HG03469 (cell line): ENCODE results near the gene FLT4.
"Not testable (repeated sequence)": the region's sequence is repeated elsewhere in the genome, so short reads cannot be mapped to it uniquely, and the experiment has no call there.

Experiments used
- ATAC-seq: cut with Tn5 transposase; IDR thresholded peaks from one replicate; pipeline ENCODE4 v1.9.1; 2021; ENCODE audit warnings: mild to moderate bottlenecking, moderate library complexity, moderate number of reproducible peaks; ENCODE audit not compliant: unreplicated experiment

The FLT4 gene

DNA sequence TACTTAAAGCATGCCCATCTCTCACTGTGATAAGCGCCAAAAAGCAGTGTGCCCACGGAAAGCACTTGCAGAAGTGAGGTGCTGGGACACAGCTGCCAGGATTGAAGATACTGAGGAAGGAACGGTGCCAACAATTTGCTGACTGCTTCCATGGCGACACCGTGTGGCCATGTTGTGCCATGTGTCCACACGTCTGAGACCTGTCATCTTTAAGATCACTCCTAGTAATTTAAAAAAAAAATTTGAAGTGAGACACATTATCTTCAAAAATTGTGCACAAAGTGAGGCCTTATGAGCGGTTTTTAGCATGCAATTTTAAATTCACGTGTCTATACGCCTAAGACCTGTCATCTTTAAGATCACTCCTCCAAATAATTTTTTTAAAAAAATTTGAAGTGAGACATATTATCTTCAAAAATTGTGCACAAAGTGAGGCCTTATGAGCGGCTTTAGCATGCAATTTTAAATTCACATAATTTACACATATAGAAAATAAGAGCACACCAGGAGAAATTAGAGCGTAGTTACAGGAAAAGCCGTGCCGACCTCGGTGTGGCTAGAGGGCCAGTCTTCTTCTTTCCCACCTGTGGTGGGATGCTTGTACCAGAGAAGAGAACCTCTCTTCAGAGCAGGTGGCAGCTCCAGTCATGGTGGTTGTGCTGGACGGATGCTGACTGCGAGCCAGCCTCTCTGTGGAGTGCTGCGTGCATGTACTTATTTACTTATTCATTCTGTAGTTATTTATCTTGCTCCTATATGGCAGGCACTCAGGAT lies 21.4 kb upstream of the FLT4 start:
- ATAC-seq = no peak

DNA sequence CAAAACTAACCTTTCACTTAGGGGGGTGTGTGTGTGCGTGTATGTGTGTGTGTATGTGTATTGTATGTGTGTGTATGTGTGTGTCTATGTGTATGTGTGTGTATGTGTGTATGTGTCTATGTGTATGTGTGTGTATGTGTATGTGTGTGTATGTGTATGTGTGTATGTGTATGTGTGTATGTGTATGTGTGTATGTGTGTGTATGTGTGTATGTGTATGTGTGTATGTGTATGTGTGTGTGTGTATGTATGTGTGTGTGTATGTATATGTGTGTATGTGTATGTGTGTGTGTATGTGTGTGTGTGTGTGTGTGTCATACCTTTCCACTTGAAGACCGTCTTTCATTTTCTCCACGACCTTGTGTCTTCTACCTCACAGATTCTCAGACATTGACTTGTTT lies 20.8 kb upstream of the FLT4 start:
- no peak for ATAC-seq

DNA sequence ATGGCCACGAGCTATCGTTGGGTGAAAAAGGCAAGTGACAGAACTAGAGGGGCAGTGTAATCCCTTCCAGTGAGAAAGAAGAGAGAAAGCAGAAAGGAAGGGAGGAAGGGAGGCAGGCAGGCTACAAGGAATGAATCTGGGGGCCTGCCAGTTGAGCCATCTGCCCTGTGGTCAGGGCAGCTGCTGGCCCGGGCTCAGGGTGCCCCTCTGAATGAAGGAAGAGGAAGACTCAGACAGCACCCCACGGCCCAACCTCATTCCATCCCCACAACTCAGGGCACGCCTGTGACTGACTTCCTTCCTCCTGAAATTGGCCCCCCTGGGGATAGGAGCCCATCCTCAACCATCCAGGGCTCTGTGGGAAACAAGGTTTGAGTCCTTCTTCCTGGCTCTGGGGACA lies 20.3 kb upstream of the FLT4 start:
- no peak for ATAC-seq

DNA sequence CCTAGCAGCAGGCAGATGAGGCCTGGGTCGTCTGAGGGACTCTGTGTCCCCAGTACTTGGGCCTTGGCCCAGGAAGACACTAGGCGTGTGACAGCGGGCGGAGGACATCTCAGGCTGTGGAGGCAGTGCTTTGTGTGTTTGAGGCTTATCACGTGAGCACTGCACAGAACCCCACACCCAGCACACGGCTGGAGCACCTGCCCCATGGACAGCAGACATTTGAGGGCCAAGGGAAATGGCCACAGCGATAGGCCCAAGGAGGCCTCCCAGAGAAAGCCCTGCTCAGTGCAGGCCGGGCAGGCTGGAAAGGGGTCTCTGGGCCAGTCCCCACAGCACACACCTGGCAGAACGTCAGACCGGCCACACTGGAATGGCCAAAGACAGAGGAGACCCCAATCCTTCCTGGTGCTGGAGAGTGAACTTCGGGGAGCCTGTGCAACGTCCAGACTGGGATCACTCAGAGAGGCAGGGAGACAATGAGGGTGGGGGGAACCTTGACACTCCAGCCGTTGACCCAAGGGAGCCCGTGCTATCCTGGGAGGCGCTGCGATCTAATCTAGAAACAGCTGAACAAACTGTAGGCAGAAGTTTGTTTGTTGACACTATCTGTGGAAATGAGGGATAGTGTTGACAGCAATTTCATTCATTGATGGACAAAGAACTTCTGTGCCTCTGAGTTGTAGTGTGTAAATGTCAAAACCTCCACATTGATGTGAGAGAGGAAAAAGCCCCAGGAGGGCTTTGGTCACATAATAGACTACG lies 19.6 kb upstream of the FLT4 start:
- no peak for ATAC-seq

DNA sequence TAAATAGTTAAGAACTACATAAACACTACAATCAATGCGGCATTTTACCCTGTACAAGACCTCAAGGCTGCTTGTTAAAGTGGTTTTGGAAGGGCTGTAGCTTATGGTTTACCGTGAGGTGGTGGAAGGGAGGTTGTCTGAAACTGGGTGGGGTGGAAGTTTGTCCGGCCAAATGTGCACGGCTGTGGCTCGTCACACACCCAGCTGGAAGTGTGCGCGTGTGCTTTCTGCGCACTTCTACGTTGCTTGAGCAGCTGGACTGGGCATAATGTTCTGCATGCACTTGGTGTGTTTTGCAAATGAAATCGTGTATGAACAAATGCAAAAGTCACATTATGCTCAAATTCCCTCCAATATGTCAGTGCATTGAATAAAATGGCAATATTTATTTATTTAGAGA lies 17.4 kb upstream of the FLT4 start:
- no peak for ATAC-seq

DNA sequence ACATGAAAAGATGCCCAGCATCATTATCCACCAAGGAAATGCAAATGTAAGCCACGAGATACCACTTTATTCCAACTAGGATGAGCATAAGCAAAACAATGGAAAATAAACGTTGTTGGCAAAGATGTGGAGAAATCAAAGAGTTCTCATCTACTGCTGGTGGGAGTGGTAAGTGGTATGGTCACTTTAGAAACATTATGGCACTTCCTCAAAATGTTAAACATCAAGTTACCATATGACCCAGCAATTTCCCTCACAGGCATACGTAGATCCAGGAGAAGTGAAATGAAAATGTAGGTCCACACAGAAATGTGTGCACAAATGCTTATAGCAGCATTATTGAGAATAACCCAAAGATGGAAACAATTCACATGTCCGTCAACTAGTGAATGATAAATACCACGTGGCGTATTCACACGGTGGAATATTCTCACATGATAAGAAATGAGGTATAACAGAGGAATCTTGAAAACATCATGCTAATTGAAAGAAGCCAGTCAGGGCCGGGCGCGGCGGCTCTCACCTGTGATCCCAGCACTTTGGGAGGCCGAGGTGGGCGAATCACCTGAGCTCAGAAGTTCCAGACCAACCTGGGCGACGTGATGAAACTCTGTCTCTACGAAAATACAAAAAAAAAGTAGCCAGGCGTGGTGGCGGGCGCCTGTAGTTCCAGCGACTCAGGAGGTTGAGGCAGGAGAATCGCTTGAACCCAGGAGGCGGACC lies 16.4 kb upstream of the FLT4 start:
- ATAC-seq = no peak

DNA sequence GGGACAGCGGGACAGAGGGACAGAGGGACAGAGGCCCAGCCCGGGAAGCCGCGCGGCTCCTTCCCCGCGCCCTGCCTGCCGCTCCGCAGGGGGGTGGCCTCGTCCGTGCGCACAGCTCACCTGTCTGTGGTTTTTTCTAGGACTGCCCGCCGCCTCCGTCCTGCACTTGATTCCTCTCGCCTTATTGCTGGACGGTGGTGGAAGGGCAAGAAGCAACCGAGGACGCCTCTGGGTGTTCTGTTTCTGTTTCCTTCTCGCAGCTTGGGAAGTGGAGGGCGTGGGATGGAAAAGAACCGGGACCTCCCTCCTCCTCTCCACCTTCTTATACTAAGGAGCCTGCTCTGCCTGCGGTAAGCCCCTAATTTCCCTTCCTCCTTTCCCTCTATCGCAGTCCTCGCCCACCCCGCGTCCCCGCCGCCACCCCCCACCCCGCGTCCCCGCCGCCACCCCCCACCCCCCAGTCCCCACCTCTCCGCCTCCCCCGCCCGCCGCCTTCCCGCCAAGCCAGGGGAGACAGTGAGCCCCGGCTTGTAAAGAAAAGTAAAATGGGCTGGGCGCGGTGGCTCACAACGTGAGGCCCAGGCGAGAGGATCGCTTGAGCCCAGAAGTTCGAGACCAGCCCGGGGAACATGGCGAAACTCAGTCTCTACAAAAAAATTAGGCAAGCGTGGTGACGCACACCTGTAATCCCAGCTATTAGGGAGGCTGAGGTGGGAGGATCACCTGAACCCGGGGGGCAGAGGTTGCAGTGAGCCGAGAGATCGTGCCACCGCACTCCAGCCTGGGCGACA lies 9.6 kb upstream of the FLT4 start:
- no peak for ATAC-seq

DNA sequence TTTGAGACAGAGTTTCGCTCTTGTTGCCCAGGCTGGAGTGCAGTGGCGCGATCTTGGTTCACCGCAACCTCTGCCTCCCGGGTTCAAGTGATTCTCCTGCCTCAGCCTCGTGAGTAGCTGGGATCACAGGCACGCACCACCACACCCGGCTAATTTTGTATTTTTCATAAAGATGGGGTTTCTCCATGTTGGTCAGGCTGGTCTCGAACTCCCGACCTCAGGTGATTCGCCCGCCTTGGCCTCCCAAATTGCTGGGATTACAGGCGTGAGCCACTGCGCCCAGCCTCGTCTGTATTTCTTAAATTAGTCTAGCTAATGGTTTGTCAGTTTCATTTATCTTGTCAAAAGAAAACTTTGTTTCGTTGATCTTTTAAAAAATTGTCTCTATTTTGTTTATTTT lies 5.8 kb upstream of the FLT4 start:
- ATAC-seq = not testable (repeated sequence)

DNA sequence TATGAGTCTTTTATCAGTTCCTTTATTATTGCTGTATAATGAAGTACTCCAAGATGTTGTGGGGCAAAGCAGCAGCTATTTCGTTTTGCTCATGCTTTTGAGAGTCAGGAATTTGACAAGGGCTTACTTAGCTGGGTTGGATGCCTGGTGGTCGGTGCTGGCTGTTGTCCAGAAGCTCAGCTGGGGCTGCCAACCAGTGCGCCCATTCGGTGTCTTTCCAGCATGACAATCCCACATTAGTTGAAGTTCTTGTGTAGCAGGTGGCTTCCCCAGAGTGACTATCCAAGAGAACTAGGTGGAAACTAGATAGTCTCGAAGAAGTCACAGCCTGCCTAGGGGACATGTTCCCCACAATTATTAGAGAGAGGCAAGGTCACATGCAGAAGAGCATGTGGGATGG lies 3.4 kb upstream of the FLT4 start:
- ATAC-seq = no peak

DNA sequence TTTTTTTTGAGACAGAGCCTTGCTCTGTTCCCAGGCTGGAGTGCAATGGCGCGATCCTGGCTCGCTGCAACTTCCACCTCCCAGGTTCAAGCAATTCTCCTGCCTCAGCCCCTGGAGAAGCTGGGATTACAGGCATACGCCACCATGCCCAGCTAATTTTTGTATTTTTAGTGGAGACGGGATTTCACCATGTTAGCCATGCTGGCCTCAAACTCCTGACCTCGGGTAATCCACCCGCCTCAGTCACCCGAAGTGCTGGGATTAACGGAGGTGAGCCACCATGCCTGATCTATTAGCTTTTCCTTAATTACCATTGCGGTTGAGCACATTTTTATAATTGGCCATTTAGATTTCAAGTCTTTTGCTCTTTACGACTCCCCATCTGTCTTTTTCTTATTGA lies 2.9 kb upstream of the FLT4 start:
- no peak for ATAC-seq

DNA sequence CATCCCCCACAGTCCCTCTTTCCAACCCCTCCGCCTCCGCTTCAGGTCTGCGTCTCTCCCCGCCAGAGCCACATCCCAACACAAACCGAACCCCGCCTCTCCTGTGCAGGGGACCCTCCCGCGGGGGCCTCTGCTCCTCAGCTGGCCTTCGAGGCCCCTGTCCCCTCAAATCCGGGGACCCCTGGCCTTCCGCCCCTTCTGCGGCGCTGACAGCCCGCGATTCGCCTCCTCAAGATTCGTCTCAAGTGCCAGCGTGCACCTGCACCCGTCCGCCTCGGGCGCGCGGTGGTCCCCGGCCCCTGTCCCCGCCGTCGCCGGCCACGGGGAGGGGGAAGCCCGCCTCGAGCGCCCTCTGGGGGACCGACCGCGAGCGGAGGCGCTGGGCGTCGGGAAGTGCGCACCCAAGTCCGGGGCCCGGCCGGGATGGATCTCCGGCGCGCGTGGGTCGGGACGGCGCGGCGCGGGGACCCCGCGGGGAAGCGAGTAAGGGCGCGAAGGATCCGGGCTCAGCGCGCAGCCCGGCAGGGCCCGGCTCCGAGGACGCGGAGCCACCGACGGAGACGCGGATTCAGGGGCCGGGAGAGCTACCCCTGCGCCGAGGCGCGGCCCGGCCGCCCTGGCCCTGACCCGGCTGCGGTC lies 623 bp downstream of the FLT4 start:
- no peak for ATAC-seq

DNA sequence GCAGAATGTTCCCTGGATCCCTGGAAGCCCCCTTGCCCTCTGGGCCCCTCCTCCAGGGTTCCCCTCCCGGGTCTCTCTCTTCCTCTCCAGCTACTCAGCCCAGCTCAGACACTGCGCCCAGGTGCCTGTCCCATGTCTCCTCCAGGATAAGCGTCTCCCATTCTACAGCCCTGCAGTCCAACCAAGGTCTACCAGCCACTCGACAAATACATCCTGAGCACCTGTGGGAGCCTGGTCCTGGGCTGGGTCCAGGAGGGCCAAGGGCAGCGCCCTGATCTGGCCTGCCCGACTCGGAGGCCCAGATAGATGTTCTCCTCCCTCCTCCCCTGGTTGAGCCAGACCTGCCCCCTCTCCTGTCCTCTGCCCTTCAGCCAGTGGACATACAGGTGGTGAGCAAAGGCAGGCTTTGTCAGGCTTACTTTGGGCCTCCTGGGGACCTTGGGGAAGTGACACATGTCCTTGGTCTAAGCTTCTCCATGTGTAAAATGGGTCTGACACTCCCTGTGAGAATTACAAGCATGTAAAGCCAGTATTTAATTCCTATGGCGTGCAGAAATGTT lies 1.4 kb downstream of the FLT4 start:
- ATAC-seq = no peak

DNA sequence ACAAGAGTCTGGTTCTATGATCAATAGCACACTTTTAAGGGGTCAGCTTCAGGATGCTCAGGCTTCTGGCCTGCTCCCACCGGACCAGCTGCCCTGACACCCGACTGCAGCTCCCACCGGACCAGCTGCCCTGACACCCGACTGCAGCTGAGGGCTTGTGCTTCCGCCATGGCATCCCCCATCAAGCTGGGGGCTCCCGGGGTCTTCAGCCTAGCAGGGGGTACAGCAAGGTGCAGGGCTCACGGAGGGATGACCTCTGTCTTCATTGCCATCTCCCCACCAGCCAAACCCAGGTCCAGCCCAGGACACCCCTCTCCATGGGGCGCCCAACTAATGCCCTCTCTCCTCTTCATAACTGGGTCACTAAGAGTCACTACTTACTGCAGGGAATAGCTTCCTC lies 1.9 kb downstream of the FLT4 start:
- ATAC-seq = no peak

DNA sequence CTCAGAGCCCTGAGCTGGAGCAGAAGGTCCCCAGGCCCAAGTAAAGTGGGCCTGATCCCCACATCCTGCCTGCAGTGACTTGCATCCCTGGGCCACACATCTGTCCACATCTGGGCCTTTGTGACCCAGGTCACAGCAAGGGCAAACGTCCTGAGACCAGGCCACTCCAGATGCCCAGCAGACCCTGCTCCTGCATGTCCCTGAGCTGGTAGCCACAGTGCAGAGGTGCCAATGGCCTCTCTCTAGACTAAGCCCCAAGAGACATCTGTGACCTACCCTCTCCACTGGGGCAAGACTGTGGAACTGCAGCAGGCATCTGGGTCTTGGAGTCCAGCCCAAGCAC lies 2.5 kb downstream of the FLT4 start:
- ATAC-seq = no peak

DNA sequence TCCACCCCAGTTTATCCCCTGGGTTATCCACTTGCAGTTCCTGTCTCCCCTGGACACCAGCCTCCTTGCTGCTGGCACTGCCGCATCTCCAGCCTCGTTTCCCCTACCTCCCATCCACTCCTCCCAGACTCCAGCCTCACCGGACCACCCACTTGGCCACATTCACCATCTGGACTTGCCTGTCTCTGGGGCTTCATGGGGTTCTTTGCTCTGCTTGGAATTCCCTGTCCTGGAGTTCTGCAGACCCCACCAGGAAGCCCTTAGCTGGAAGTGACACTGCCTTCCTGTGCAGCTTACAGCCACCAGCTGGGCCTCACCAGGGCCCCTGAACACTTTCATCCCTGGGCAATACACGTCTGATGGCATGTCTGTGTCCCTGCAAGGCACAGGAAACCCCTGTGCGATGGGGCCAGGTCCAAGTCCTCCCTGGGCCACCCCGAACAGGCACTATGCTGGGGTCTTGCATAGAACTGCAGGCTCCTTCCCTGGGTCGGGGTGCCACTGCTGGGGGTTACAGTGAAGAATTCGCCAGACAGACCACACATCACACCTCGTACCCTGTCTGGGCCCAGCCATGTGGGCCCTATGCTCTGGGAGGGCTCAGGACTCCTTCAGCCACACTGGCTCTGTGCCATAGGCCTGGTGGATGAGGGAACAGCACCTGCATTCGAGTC lies 3.0 kb downstream of the FLT4 start:
- no peak for ATAC-seq

DNA sequence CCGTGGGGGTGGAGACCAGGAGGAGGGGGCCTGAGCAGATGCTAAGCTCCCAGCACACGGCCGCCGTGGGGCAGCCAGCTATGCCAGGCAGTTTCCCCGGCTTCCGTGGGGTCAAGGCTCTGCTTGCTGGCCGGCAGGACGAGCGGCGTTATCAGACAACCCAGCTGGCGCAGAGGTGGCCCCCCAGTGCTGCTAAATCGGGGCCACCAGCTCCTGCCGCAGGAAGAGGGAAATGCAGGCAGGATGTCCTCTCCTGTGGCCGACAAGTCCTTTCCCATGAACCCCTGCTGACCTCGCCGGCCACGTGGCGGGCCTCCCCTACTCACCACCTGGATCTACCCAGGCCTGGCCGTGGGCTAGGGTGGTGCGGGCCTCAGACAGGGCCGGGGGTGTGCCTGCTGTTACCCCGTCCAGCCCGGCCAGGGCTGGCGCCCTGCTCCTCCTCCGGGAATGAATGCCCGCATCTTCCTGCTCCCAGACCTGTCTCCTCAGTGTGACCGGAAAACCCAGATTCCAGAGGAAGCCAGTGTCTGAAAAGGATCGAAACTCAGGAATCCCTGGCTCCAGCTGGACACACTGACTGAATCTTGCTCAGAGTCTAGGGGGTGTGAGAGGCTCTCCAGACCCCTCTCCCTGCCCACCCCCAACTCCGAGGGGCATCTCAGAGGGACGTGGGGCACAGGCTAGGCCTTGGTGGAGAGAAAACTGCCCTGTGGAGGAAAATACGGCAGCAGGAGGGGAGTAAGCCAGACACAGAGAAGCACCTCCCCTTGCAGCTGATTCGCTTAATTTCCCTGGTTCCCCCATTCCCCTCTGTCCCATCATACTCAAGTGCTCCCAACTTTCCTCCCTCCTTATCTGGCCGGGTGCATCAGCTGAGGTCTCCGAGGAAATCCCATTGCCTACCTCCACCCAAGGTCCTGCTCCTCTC lies 3.9 kb downstream of the FLT4 start:
- ATAC-seq = no peak

DNA sequence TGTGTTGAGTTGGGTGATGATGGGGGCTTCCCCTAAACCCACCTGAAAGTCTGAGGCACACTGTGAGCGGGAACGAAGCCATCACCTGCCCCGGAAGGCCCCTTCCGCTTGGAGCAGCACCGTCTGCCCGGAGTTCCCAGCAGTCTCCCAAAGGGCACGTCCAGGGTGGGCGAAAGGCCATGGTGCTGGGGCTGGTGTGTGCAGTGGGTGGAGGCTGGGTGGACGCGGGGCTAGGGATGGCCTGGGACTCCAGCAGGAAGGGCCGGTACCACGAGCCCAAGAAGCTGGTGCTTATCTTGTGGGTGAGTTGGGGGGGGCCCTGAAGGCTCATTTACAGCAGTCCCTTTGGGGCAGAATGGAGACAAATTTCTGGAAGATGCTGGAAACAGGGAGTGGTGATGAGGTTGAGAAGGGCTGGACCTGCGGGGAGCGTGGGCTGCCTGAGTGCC lies 4.6 kb downstream of the FLT4 start:
- no peak for ATAC-seq

DNA sequence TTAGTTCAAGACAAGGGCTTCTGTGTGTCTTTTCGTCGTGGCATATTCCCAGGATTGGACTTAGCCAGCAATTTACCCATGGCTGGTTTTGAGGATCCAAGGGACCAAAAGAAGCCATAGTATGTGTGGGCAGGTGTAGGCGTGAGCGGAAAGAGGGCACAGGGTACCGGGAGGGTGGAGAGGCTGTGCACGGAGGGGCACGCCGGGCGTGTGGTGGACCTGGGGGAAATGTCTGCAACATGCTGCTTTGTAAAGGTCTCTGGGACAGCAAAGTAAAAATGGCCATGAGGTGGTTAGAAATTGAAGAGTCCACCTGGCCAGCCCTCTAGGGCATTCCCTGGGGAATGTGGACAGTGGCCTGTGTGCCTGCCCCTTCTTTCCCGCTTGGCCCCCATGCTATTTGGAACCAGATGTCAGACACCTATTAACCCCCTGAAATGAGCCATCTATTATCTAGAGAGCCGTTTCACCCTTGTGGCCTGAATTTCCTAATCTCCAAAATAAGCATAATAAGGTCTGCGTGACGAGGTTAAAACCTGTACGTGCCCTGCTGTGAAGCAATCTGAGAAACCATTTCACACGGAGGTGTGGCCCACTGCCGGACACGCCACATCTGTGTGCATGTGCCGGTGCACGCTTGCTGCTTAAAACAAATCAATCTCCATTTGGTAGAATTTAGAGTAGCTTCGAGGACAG lies 5.1 kb downstream of the FLT4 start:
- ATAC-seq = no peak
